NCI-H146 (cell line): Measurements from ENCODE around the gene KREMEN2.

Experiments used
- DNase-seq: peaks from one replicate; lab custom pipeline; 2025; lab: John Stamatoyannopoulos, UW

The KREMEN2 gene

DNA sequence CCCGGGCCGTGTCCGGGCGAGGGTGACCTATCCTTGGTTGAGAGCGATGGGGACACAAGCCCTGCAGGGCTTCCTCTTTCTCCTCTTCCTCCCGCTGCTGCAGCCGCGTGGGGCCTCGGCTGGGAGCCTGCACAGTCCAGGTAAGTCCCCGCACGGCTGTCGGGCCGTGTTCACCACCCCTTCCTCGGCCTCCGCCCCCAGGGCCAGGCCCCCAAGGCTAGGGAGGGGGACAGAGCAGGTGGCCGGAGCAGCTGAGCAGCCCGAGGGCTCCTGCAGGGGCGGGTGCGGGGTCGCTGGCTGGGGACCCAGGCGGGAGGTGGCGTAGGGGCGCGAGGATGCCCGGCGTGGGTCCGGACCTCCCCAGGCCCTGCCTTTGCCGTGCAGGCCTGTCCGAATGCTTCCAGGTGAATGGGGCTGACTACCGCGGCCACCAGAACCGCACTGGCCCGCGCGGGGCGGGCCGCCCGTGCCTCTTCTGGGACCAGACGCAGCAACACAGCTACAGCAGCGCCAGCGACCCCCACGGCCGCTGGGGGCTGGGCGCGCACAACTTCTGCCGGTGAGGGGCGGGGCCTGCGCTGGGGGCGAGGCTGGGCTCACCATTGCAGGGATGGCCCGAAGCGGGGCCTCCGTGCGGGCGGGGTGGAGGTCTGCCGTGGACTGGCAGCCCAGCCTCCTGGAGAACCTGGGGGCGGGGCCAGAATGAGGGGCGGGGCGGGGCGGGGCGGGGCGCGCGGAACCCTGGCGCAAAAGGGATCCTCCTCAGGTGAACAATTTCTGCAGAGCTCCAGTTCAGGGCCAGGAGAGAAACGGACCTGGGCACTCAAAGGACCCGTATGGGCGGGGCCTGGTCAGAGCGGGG lies 631 bp downstream of the KREMEN2 start:
- DNase-seq, result peak; percentile 94

DNA sequence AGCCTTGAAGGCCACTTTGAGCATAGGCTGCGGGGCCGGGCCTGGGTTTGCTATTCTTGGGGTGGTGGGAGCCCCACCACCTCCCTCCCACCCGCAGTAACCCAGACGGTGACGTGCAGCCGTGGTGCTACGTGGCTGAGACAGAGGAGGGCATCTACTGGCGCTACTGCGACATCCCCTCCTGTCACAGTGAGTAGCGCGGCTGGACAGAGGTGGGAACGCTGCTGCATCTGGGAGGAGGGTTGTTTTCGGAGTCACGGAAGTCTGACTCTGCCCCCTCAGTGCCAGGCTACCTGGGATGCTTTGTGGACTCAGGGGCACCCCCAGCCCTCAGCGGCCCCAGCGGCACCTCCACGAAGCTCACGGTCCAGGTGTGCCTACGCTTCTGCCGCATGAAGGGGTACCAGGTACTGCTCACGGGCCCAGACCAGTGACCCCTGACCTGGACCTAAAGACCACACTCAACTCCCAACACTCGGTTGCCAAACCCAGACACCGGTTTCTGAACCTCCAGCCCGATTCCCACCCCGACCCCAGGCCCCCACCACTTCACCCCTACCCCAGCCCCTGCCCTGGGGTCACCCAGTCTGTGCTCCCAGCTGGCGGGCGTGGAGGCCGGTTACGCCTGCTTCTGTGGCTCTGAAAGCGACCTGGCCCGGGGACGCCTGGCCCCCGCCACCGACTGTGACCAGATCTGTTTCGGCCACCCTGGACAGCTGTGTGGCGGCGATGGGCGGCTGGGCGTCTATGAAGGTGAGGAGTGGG lies 2.1 kb downstream of the KREMEN2 start:
- no peak for DNase-seq

DNA sequence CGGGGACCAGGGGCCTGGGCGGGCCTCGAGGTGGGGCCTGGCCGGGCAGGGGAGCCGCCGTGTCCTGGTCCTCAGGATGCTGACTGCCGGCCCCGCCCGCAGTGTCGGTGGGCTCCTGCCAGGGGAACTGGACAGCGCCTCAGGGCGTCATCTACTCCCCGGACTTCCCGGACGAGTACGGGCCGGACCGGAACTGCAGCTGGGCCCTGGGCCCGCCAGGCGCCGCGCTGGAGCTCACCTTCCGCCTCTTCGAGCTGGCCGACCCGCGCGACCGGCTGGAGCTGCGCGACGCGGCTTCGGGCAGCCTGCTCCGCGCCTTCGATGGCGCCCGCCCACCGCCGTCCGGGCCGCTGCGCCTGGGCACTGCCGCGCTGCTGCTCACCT lies 2.7 kb downstream of the KREMEN2 start:
- DNase-seq, result no peak

DNA sequence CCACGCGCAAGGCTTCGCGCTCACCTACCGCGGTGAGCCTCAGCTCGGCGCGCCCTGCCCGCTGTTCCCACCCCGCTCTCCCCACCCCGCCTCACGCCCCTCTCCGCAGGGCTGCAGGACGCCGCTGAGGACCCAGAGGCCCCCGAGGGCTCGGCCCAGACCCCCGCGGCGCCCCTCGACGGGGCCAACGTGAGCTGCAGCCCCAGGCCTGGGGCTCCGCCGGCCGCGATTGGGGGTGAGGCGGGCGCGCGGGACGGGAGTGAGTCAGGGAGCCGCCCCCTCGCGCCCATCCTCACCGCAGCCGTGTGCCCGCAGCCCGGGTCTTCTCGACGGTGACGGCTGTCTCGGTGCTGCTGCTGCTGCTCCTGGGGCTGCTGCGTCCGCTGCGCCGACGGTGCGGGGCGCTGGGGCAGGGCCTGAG lies 3.1 kb downstream of the KREMEN2 start:
- no peak for DNase-seq

DNA sequence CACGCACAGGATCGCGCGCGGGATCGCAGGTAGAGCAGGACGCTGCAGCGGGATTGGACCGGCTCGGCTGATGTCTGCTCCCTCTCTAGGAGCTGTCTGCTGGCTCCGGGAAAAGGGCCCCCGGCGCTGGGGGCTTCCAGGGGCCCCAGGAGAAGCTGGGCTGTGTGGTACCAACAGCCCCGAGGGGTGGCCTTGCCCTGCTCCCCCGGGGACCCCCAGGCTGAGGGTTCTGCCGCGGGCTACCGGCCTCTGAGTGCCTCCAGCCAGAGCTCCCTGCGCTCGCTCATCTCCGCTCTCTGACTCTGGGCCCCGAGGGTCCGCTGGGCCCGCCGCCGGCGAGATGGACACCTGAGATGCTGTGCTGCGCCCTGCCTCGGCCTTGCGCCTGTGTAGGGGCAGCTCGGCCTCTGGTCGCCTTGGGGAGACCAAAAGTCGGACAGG lies 3.7 kb downstream of the KREMEN2 start:
- DNase-seq, result no peak

DNA sequence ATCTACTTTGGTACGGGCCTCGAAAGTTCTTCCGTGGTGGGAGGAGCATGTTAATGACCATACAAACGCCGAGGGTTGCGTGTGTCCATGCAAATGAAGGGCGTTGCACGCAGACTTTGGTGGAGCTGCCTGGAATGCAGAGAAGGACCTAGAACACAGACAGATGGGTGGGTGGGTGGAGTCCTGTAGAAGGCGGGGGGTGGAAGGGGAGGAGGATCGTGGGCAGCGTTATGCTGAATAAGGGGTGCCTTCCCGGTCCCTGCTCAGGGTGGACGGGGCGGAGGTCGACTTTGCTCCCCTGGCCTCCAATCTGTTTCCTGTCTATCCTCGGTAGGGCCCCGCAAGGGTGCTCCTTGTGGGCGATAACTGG lies 4.3 kb downstream of the KREMEN2 start:
- no peak for DNase-seq

DNA sequence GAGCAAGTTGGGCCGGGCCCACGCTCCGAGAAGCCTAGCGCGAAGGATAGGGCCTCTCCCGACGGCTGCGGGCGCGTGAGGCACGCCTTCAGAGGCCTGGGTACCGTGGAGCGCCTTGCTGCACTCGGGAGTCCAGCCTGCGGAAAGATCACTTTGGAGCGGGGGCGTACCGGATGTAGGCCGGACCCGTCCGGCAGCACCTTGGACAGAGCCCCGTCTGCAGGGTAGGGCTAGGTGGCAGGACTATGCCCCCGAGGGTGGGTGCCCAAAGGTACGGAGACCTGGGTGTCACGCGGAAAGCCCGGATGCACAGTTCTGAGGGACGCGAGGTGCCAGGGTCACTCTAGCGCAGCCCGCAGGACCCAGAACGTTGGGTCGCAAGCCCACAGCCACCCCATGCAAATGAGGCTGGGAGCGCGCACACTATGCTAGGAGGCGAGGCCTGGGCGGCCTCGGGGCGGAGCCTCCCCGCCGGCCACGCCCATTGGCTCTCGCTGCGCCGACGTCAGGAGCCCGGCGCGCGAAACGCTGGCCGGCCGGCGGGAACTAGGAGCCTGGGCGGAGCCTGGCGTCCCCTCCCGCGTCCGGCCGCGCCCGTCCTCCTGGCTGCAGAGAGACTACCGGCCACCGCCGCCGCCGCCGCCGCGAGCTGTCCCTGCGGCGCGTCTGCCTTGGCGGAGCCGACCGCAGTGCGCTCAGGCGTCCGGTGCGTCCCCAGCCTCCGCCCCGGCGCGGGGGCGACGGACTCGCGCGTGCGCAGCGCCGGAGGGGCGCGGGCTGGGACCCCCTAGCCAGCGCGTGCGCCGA lies 4.9 kb downstream of the KREMEN2 start, which contains the start of gene PAQR4:
PAQR4 (plus strand) TSS at position 611 of the 807 bp plus-strand sequence. CDS start 327 bp downstream, outside the sequence.
- peak; percentile 94 for DNase-seq

DNA sequence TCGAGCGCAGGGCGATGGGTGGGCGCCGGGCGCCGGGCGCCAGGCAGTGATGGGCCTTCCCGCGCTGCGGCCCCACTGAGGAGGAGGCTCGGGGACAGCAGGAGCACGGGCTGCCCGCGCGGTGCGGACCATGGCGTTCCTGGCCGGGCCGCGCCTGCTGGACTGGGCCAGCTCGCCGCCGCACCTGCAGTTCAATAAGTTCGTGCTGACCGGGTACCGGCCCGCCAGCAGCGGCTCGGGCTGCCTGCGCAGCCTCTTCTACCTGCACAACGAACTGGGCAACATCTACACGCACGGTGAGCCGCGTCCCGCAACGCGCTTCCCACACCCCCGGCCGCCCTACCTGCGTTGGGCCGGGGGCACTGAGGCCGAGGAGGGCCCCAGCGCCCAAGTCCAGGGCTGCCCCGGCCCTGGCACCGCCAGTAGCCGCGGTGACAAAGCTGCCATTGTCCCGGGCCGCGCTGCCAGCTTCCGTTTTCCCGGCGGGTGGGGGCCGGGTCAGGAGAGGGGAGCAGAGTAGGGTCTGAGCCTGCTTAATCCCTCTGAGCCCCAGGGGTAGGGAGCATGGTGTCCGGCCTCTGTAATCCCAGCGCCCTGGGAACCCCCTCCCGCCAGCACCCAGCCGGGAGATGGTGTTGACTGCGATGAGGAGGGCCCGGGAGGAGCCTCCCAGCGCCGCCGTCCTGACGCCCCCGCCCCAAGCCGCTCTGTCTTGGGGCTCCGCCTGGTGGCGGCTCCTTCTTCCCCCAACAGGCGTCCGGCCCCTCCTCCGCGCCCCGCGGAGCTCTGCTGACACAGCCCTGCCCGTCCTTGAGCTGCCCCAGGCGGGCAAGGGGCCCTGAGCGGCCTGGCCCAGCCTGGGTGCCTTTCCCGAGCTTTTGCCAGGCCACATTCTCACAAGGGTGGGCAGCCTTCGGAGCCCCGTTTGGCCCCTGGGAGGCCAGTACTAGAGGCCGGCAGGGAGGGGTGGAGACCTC lies 5.8 kb downstream of the KREMEN2 start:
- peak; percentile 85 for DNase-seq

DNA sequence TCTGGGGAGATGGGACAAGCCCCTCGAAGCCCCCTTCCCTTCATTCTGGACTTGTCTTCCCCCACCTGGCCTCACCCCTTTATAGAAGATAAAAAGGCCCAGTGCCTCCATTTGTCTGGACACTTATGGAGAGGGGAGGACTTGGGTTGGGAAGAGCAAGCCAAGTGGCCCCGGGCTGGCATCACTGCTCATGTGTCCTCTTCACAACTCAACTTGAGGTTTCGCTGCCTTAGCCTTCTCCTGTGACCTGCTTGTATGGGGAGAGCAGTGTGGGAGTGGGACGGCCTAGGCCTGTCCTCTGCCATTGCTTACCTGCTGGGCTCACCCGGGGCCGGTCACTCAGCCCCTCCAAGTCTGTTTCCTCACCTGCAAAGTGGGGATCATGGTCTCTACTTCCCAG lies 6.5 kb downstream of the KREMEN2 start:
- no peak for DNase-seq

DNA sequence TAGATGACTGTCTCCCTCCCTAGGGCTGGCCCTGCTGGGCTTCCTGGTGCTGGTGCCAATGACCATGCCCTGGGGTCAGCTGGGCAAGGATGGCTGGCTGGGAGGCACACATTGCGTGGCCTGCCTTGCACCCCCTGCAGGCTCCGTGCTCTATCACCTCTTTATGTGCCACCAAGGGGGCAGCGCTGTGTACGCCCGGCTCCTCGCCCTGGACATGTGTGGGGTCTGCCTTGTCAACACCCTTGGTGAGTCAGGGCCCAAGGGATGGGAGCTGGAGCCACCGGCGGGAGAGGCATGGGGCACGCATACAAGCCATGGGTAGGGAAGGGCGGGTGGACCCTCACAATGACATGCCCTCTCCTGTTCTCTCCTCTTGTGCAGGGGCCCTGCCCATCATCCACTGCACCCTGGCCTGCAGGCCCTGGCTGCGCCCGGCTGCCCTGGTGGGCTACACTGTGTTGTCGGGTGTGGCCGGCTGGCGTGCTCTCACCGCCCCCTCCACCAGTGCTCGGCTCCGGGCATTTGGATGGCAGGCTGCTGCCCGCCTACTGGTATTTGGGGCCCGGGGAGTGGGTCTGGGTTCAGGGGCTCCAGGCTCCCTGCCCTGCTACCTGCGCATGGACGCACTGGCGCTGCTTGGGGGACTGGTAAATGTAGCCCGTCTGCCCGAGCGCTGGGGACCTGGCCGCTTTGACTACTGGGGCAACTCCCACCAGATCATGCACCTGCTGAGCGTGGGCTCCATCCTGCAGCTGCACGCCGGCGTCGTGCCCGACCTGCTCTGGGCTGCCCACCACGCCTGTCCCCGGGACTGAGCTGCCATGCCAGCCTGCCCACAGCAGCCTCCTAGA lies 7.3 kb downstream of the KREMEN2 start:
- DNase-seq, result no peak

DNA sequence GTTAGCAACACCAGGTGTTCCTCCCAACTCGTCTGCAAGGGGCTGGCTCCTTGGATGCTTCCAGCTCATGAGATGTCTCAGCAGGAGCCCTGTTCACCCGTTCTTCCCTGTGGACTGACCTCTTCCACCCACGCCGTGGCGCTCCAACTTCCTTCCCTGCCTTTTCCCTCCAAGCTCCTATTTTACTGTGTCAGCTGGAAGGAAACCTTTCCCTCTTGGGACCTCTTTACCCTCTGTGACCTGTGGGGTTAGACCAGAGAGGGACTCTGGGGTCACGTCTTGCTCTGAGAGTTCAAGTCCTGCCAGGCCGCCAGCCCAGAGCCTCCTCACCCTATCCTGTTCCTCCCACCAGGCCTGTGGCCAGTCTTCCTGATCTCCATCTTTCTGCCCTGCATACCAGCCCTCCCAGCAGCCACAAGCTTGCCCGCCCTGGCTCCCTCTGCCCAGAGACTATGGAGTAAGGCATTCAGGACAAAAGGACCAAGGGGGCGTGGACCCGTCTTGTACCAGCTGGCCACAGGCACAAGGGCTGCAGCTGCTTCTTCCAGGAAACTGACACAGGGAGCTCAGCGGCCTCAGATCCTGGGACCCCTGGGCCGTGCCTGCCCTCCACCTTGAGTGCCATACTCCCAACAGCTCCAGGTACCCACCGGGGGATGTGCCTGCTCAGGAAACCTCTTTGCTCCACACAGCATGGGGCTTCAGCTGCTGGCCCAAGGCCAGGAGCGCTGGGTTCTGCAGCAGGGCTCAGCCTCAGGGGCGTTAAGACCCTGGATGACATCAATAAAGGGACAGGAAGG lies 8.1 kb downstream of the KREMEN2 start:
- no peak for DNase-seq

DNA sequence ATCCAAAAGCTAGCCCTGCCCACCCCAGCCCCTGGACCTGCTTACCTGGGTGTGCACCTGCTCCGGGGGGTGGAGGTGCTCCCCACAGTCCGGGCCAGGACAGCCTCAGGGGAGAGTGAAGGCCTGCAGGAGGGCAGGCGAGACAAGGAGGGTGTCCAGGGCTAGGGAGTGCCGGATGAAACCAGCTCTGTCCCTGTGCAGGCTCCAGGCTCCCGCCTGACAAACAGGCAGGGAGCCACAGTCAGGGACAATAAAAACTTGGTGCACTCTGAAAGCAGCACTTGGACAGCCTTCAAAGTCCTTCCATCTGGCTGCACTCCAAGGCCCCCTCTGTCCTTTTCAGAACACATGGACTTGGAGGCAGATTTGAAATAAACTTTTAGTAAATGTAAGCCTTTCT lies 9.0 kb downstream of the KREMEN2 start:
- no peak for DNase-seq

DNA sequence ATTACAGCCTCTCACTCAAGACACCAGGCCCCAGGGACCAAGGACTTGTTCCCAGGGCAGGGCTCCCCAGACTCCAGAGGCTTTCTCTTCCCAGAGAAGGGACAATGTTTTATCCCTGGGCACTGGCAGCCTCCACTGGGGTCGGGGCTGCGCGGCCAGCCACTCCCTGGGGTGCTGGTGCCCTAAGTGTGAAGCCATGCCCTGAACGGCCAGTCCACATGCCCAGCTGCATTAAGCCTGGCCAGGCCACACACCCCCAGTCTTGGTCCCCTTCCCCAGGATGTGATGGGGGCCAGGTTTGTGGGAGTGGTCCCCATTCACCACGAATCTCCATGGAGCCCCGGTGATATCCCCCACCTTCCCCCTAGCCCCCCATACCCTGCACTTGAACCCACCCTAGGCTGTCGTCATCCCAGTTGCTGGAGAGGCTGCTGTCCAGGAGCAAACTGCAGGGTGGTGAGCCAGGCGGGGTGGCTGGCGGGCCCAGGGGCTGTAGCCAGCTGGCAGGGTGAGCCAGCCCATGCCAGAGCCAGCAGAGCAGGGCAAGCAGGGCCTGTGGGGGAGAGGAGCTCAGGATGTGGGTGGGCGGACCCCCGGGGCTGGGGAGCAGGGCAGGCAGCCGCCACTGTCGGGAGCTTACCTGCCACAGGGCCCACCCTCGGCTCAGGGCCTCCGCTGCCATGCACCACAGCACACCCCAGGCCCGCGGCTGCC lies 9.7 kb downstream of the KREMEN2 start:
- no peak for DNase-seq

DNA sequence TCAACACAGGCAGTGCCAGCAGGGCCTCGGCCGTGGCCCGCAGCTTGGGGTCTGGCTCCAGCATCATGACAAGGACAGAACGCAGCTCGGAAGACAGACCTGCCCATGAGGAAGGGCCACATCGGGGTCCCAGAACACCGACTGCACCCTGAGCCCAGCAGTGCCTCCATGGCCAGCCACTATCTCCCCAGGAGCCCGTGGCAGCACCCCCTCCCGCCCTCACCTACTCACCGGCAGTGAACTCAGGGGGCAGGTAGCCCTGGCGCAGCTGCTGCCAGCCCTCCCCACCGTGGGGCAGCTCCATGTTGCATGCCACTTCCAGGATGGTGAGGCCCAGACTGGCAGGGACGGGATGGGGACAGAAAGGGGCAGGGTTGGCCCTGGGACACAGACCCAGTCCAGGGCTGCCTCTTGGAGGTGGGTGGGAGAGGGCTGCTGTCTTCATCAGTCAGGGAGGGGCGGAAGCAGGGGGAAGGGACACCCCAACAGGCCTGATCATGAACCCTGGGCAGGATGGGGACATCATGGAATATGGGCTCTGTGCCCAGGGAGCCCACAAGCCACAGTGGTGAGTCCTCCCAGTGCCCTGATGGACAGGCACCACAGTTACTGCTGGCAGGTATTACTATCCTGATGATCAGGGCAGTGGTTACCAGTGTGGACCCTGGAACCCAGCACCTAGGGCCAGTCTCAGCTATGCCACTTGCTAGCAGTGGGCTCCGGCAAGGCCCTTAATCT lies 10.4 kb downstream of the KREMEN2 start:
- no peak for DNase-seq

DNA sequence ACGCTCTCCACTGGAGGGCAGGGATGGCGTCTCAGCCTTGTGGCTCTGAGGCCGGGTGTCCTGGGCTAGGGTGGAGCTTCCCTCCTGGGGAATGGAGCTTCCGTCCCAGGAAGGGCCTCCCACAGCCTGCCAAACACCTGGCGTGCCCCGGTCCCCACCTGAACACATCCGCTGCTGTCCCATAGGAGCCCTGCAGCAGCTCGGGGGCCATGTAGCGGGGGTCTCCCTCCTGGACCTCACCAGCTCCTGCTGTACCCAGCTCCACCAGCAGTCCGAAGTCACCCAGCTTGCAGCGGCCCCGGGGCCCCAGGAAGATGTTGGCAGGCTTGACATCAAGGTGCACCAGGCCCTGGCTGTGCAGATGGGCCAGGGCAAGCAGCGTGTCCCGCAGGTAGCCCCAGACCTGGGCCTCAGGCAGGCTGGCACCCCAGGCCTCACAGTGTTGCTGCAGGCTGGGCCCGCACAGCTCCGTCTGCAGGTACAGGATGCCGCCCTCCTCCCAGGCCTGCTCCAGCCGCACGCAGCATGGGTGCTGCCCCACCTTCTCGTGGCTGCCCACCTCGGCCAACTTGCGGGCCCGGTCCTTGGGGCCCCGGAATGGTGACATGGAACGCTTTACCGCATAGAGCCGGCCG lies 11.2 kb downstream of the KREMEN2 start:
- no peak for DNase-seq

DNA sequence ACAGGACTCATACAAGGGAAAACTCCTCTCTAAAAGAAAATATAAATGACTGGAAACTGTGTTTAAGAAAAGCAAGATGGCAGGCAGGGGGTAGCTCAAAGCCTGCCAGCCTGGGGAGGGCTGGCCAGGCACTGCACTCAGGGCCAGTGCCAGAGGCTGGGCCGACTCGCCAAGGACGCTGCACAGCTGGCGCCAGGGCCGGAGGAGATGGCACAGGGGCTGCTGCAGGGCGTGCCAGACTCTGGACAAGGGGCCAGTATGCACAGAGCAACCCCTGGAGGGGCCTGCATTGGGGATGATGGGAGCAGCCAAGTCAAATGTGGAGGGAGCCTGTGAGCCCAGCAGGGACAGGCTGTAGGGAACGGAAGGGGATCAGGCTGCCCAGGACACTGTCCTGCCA lies 12.1 kb downstream of the KREMEN2 start:
- DNase-seq, result no peak

DNA sequence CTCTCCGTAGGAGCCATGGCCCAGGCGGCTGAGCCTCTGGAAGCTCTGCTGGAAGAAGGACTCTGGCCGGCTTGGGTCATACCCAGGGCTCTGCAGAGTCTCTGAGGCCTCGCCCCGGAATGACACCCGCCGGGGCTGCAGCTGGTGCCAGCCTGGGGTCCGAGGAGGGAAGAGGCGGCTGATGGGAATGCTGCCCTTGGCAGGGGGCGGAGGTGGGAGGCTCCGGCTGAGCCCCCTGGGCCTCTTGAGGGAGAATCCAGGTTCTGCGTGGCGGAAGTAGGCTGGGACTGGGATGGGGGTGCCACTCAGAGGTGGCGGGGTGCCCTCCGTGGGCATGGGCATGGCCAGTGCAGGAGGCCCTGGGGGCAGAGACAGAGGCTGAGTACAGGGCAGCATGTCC lies 12.6 kb downstream of the KREMEN2 start:
- DNase-seq, result no peak

DNA sequence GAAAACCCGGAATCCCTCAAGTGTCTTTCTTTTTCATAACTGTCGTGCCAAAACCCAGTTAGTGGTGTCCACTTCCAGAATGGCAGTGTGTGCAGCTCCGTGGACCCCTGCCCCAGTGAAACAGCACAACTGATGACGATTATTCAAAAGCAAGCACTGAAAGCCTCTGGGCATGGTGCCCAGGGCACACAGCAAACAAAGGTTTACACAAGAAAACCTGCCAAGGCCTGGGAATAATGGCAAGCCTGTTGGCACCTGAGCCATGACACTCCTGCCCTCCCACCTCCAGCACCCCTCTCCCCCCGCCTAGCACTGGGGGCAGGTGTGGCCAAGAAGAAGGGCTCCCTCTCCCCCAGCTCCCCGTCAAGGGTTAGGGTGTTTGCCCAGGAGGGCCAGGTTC lies 13.4 kb downstream of the KREMEN2 start:
- no peak for DNase-seq
